Ascending aorta (tissue), 2 donors: ENCODE results near the gene MAN1C1. TPM values are rescaled to one million over a fixed set of nuclear protein-coding genes. Genes with fewer than 3 reads are reported as not detected.

Source experiments
- DNase-seq, 2 donors: peaks; one replicate each; pipeline ENCODE4 v3.0.0-alpha.2; 2019; ENCODE audit warnings: low spot score in 2 of 2
- H3K27ac ChIP-seq, 2 donors: fragments of 200-600 bp; sonication (generic); one replicate each; pipeline ENCODE4 v1.5.1; 2016 to 2017; ENCODE audit warnings: mild to moderate bottlenecking in 1 of 2
- H3K27me3 ChIP-seq: fragments of 200-600 bp; sonication (generic); one replicate; pipeline ENCODE4 v1.5.1; 2017
- H3K36me3 ChIP-seq, 2 donors: fragments of 200-600 bp; sonication (generic); one replicate each; pipeline ENCODE4 v1.5.1; 2016
- H3K4me1 ChIP-seq, 2 donors: fragments of 200-600 bp; sonication (generic); one replicate each; pipeline ENCODE4 v1.5.1; 2016 to 2017; ENCODE audit warnings: mild to moderate bottlenecking in 1 of 2
- H3K4me3 ChIP-seq, 2 donors: fragments of 200-600 bp; sonication (generic); one replicate each; pipeline ENCODE4 v1.5.1; 2016 to 2017; ENCODE audit warnings: mild to moderate bottlenecking in 1 of 2
- H3K9me3 ChIP-seq, 2 donors: fragments of 200-600 bp; sonication (generic); one replicate each; pipeline ENCODE4 v1.5.1; 2016
- CTCF ChIP-seq, 3 experiments: fragments of 200-600 bp in 2 of 3; fragments of 450-650 bp in 1 of 3; sonication (generic) in 2 of 3; IDR thresholded peaks; one replicate each; pipeline ENCODE4 v1.5.1; 2016 to 2019; ENCODE audit warnings: antibody characterized with exemption in 3 of 3, mild to moderate bottlenecking in 1 of 3, moderate library complexity in 1 of 3
- intact Hi-C: fragments of 100-400 bp; cut with DNase I; formaldehyde crosslinking; loops from one replicate; pipeline ENCODE4 v1.15.1; 2023
- total RNA-seq: library from RNA; depleted of rRNA; stranded (reverse); fragments of >200 nt; gene quantifications from one replicate; pipeline ENCODE4 v1.1.0, GENCODE V29; 2016

MAN1C1 gene
- total RNA-seq, 1 donor from 2014 or later, result 14.3 TPM

- Histone ChIP-seq H3K27me3 (no peaks in the 10 kb centered on the region), H3K36me3 (no peaks in the 10 kb centered on the region), H3K4me1 (peaks cover 4 to 16% of the 10 kb centered on the region in 2 donors), H3K4me3 (no peak overlapping the region), H3K9me3 (no peaks in the 10 kb centered on the region), H3K27ac (no peak overlapping the region)
- peak in 1 of 2 donors; percentile 22 for DNase-seq
- intact Hi-C loops, result no loop called here
- no peak for TF ChIP-seq CTCF (IDR thresholded peaks at IDR 0.05)
Measured at GRCh38 chr1:25654109-25654660, 37.6 kb downstream of the MAN1C1 start.

DNA sequence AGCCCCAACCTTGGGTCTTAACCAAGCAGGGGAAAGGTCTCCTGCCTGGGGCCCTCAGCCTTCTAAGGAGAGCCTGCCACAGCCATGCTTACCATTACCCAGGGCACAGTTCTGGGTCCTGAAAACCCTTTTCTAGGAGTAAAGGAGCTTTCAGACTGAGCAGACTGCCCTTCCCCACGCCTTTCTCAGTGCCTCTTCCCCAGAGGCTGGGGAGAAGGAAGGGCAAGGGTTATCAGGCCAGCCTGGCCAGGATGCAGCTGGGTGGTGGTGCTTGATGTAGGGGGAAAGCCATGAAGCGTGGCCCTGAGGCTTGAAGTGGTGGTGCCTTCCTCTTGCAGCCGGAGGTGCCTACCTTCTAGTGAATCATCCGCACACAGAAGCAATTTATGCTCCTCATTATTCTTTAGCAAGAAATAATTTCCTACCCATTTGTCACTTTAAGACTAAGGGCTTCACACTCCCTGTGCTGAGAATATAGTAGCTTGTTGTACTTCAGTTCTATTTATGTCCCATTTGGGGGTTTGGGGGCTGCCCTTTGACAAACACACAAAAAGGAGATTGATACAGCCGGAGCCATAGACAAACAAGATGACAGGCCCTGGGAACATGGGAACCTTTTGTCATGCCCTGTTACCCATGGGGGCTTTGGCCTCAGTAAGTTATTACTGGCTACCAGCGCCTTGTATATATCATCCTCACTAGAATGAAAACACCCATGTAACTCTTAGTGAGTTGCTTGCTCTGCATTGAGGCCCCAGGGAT is 40.7 kb downstream of the MAN1C1 start:
- intact Hi-C loops, result loop anchor here (5.0 kb wide), 2 partner anchors 40 to 65 kb away; no protein-coding TSS in a partner anchor
- Histone ChIP-seq H3K9me3 (no peaks in the 10 kb centered on the region), H3K36me3 (no peaks in the 10 kb centered on the region), H3K27ac (no peak overlapping the region), H3K4me1 (peaks cover 4 to 14% of the 10 kb centered on the region in 2 donors), H3K4me3 (no peak overlapping the region), H3K27me3 (no peaks in the 10 kb centered on the region)
- peak in 1 of 2 donors; percentile 47 for DNase-seq
- no peak for TF ChIP-seq CTCF (IDR thresholded peaks at IDR 0.05)

- DNase-seq, result peak in 1 of 2 donors; percentile 55
- Histone ChIP-seq H3K4me1 (peaks cover 4 to 11% of the 10 kb centered on the region in 2 donors), H3K27ac (peak overlapping the region in 1 of 2 donors; percentile 24), H3K9me3 (no peaks in the 10 kb centered on the region), H3K36me3 (no peaks in the 10 kb centered on the region), H3K4me3 (no peak overlapping the region), H3K27me3 (no peaks in the 10 kb centered on the region)
- TF ChIP-seq CTCF (IDR thresholded peaks at IDR 0.05), result no peak
- intact Hi-C loops, result loop anchor here (5.0 kb wide), 2 partner anchors 39 to 64 kb away; no protein-coding TSS in a partner anchor
Measured at GRCh38 chr1:25657883-25658760, 41.5 kb downstream of the MAN1C1 start.

DNA sequence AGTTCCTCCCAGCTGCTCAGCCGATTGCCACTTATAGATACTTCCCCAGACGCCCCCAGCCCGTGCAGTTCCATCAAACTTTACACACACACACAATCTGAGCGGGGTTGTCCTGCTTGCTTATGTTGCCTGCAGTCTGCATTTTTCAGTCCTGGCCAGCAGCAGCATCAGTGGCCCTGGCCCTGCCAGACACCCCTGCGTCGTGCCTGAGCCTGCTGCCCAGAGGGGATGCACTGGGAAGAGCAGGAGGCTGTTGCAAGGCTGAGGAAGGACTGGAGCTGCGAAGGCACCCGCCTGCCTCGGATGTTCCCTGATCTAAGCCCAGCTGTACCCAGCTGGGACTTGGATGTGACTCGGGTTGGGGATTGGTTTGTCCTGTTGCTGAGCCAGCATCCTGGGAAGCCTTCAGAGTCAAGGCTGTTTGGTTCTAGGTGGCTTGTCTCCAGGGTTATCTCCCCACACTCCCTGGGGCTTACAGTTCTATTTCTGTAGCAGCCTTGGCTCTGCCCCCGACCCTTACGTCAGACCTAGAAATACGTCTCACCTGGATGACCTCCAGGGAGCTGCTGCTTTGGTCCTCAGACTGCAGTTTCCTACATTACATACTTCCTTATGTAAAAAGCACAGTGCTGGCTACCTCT is 42.3 kb downstream of the MAN1C1 start:
- Histone ChIP-seq H3K9me3 (no peaks in the 10 kb centered on the region), H3K4me1 (peaks cover 4 to 11% of the 10 kb centered on the region in 2 donors), H3K36me3 (no peaks in the 10 kb centered on the region), H3K4me3 (no peak overlapping the region), H3K27ac (peak overlapping the region in 1 of 2 donors; percentile 24), H3K27me3 (no peaks in the 10 kb centered on the region)
- TF ChIP-seq CTCF (IDR thresholded peaks at IDR 0.05), result no peak
- intact Hi-C loops, result loop anchor here (5.0 kb wide), 2 partner anchors 38 to 63 kb away; no protein-coding TSS in a partner anchor
- peak in 1 of 2 donors; percentile 83 for DNase-seq
